Choroid plexus epithelial cell (primary cell): ENCODE results near the gene RFX8.

Source experiments
- DNase-seq: peaks from one replicate; pipeline ENCODE4 v3.0.0-alpha.2; 2010; ENCODE audit warnings: low read depth
- H3K4me3 ChIP-seq: 2 replicates; pipeline ENCODE4 v1.5.1; 2011; ENCODE audit warnings: low read depth, mild to moderate bottlenecking, control low read depth, low read length, moderate library complexity
- TF ChIP-seq, protein P1 (sequence below): conservative IDR thresholded peaks from 2 replicates; pipeline ENCODE4 v1.5.1; 2011; ENCODE audit warnings: low read depth, mild to moderate bottlenecking, control low read depth, inconsistent platforms, low read length, moderate library complexity

RFX8 gene

DNA sequence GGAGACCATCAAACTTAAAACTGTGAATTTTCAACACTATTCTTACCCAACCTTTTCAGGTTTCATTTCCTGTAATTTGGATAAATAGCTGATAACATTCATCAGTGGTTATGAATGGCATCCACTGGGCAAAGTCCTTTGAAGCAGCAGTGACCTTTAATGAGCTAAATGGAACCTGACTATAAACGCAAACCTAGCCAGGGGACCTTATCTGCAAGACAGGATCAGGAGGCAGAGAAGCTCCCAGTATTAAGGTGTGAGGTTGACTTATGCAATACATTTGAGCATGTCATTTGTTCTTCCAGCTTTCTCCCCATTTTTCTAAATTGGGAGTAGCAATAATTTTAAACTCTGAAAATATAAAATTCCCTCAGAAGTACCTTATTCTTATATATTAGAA is 126.0 kb downstream of the RFX8 start:
- no peak overlapping the region for H3K4me3 ChIP-seq
- TF ChIP-seq, protein P1, sequence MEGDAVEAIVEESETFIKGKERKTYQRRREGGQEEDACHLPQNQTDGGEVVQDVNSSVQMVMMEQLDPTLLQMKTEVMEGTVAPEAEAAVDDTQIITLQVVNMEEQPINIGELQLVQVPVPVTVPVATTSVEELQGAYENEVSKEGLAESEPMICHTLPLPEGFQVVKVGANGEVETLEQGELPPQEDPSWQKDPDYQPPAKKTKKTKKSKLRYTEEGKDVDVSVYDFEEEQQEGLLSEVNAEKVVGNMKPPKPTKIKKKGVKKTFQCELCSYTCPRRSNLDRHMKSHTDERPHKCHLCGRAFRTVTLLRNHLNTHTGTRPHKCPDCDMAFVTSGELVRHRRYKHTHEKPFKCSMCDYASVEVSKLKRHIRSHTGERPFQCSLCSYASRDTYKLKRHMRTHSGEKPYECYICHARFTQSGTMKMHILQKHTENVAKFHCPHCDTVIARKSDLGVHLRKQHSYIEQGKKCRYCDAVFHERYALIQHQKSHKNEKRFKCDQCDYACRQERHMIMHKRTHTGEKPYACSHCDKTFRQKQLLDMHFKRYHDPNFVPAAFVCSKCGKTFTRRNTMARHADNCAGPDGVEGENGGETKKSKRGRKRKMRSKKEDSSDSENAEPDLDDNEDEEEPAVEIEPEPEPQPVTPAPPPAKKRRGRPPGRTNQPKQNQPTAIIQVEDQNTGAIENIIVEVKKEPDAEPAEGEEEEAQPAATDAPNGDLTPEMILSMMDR = no peak
- DNase-seq = no peak
